DND-41 (cell line): ENCODE data around the gene TSEN15.

Experiments
- CTCF ChIP-seq: IDR thresholded peaks from 2 replicates; pipeline ENCODE4 v1.5.1; 2012; ENCODE audit warnings: borderline replicate concordance, low read length, moderate library complexity, mild to moderate bottlenecking; ENCODE audit not compliant: poor library complexity, severe bottlenecking; ENCODE audit errors: extremely low read depth
- EZH2 ChIP-seq: IDR thresholded peaks from 3 replicates; pipeline ENCODE4 v1.6.1; 2012; ENCODE audit warnings: borderline replicate concordance, low read depth, mild to moderate bottlenecking, moderate library complexity, low read length, inconsistent platforms; ENCODE audit not compliant: severe bottlenecking

GRCh38 chr1:184082541-184083415 lies 31.2 kb downstream of the TSEN15 start:
- TF ChIP-seq CTCF (no peak), EZH2 (no peak)
